GM18868 (cell line): ENCODE measurements around the gene HNRNPF.
"Not testable (repeated sequence)": the region's sequence is repeated elsewhere in the genome, so short reads cannot be mapped to it uniquely, and the experiment has no call there.

Experiments used
- ATAC-seq: cut with Tn5 transposase; IDR thresholded peaks from one replicate; pipeline ENCODE4 v1.9.1; 2021; ENCODE audit warnings: mild to moderate bottlenecking, moderate library complexity; ENCODE audit not compliant: unreplicated experiment

Gene HNRNPF

GRCh38 chr10:43352951-43353350 is 56.0 kb downstream of the HNRNPF start:
- ATAC-seq: no peak

GRCh38 chr10:43351301-43351700 is 57.7 kb downstream of the HNRNPF start:
- no peak for ATAC-seq

GRCh38 chr10:43350686-43351085 is 58.3 kb downstream of the HNRNPF start:
- ATAC-seq: no peak

- ATAC-seq: no peak
Observed at GRCh38 chr10:43350156-43350555, 58.8 kb downstream of the HNRNPF start.

- peak; percentile 99 for ATAC-seq
Observed at GRCh38 chr10:43348511-43349312, 60.3 kb downstream of the HNRNPF start.

GRCh38 chr10:43347997-43348396 is 61.0 kb downstream of the HNRNPF start:
- ATAC-seq: no peak

- no peak for ATAC-seq
Observed at GRCh38 chr10:43344051-43344450, 64.9 kb downstream of the HNRNPF start.

GRCh38 chr10:43343126-43343525 is 65.9 kb downstream of the HNRNPF start:
- ATAC-seq: no peak

- ATAC-seq: no peak
Observed at GRCh38 chr10:43342279-43343125, 66.5 kb downstream of the HNRNPF start.

- no peak for ATAC-seq
Observed at GRCh38 chr10:43341450-43341849, 67.5 kb downstream of the HNRNPF start.

- no peak for ATAC-seq
Observed at GRCh38 chr10:43340619-43341018, 68.4 kb downstream of the HNRNPF start.

GRCh38 chr10:43340101-43340500 is 68.9 kb downstream of the HNRNPF start:
- ATAC-seq: no peak

GRCh38 chr10:43339136-43339535 is 69.8 kb downstream of the HNRNPF start:
- no peak for ATAC-seq

GRCh38 chr10:43338117-43338516 is 70.9 kb downstream of the HNRNPF start:
- no peak for ATAC-seq

GRCh38 chr10:43337536-43337935 is 71.5 kb downstream of the HNRNPF start:
- not testable (repeated sequence) for ATAC-seq

GRCh38 chr10:43336641-43337318 is 72.2 kb downstream of the HNRNPF start:
- ATAC-seq: no peak

- no peak for ATAC-seq
Observed at GRCh38 chr10:43336061-43336460, 72.9 kb downstream of the HNRNPF start.
